Stomach (tissue), 9 donors: ENCODE results near the gene GPR25. TPM values are rescaled to one million over a fixed set of nuclear protein-coding genes. Genes with fewer than 3 reads are reported as not detected.

ENCODE experiments used
- DNase-seq, 2 donors: peaks; one replicate each; pipeline versions ENCODE4 v3.0.0 to v3.0.0-alpha.2; 2013 to 2019
- H3K27ac ChIP-seq, 5 donors: fragments of 200-600 bp in 4 of 5; sonication (generic) in 4 of 5; one replicate each; pipeline ENCODE4 v1.5.1; 2013 to 2019; ENCODE audit warnings: mild to moderate bottlenecking in 1 of 5, moderate library complexity in 1 of 5
- H3K27me3 ChIP-seq, 3 donors: fragments of 200-600 bp; sonication (generic); one replicate each; pipeline ENCODE4 v1.5.1; 2017 to 2019; ENCODE audit warnings: mixed run types in 1 of 3
- H3K36me3 ChIP-seq, 4 donors: fragments of 200-600 bp; sonication (generic); 1 replicate in 3 of 4; 2 replicates in 1 of 4; pipeline ENCODE4 v1.5.1; 2016 to 2019
- H3K4me1 ChIP-seq, 4 donors: fragments of 200-600 bp; sonication (generic); one replicate each; pipeline ENCODE4 v1.5.1; 2016 to 2019
- H3K4me3 ChIP-seq, 4 donors: fragments of 200-600 bp; sonication (generic) in 3 of 4; one replicate each; pipeline ENCODE4 v1.5.1; 2016 to 2019; ENCODE audit warnings: mild to moderate bottlenecking in 1 of 4
- H3K9me3 ChIP-seq, 4 donors: fragments of 200-600 bp; sonication (generic); one replicate each; pipeline ENCODE4 v1.5.1; 2016 to 2019
- EP300 ChIP-seq: sonication (generic); formaldehyde crosslinking; IDR thresholded peaks from one replicate; pipeline ENCODE4 v1.6.1; 2017; ENCODE audit warnings: antibody characterized with exemption
- POLR2A ChIP-seq, 4 donors: fragments of 450-650 bp; IDR thresholded peaks; one replicate each; pipeline ENCODE4 v1.6.1; 2016; ENCODE audit warnings: antibody characterized with exemption in 4 of 4, control low read depth in 2 of 4, mild to moderate bottlenecking in 1 of 4, moderate library complexity in 1 of 4
- POLR2AphosphoS5 ChIP-seq, 3 donors: sonication (generic); formaldehyde crosslinking; IDR thresholded peaks; one replicate each; pipeline ENCODE4 v1.6.1; 2016; ENCODE audit warnings: antibody characterized with exemption in 3 of 3
- WGBS, 5 donors: extraction: QIAGEN DNeasy Blood & Tissue Kit in 3 of 5; methylation state at CpG; one replicate each; pipeline versions ENCODE4 v1.1.5 to v1.1.7; 2013 to 2018; 5-methylcytosine and 5-hydroxymethylcytosine counted together
- intact Hi-C: fragments of 100-400 bp; cut with DNase I; formaldehyde crosslinking; loops from one replicate; pipeline ENCODE4 v1.15.1; 2023; ENCODE audit warnings: low total_unique reads
- polyA plus RNA-seq, 3 donors: library from polyadenylated mRNA; stranded (reverse); fragments of 200-250 nt; gene quantifications; one replicate each; pipeline ENCODE4 v1.2.3, GENCODE V29; 2013
- total RNA-seq, 5 donors: library from RNA; depleted of rRNA; stranded (reverse); fragments of >200 nt; gene quantifications; one replicate each; pipeline versions ENCODE4 v1.1.0 to v1.2.3, GENCODE V29; 2014 to 2016
- TF ChIP-seq, protein P1 (sequence below), 7 experiments: fragments of 450-650 bp in 4 of 7; fragments of 200-600 bp in 3 of 7; sonication (generic) in 3 of 7; IDR thresholded peaks; one replicate each; pipeline ENCODE4 v1.5.1; 2016 to 2019; ENCODE audit warnings: antibody characterized with exemption in 7 of 7, control low read depth in 2 of 7, mild to moderate bottlenecking in 1 of 7
- donor health status: healthy with polysubstance abuse.
- donor health status: Bipolar disorder and iron deficiency.
- donor health status: healthy.

Gene GPR25
- total and polyA plus RNA-seq, 8 donors: 0.08 to 1.5 (median 0.75) TPM; not detected in 5

DNA sequence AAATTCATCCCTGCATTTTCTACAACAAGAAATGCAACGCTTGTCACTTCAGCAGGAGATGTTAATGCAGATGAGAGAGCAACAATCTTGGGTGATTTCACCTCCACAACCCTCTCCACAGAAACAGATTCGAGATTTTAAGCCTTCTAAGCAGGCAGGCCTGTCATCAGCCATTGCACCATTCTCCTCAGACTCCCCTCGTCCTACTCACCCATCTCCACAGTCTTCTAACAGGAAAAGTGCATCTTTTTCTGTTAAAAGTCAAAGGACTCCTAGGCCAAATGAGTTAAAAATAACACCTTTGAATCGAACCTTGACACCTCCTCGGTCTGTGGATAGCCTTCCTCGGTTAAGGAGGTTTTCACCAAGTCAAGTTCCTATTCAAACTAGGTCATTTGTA is 23.4 kb upstream of the GPR25 start:
- intact Hi-C loops: no loop called here
- TF ChIP-seq EP300: no peak
- TF ChIP-seq POLR2A (IDR thresholded peaks at IDR 0.05): no peak
- TF ChIP-seq, protein P1, sequence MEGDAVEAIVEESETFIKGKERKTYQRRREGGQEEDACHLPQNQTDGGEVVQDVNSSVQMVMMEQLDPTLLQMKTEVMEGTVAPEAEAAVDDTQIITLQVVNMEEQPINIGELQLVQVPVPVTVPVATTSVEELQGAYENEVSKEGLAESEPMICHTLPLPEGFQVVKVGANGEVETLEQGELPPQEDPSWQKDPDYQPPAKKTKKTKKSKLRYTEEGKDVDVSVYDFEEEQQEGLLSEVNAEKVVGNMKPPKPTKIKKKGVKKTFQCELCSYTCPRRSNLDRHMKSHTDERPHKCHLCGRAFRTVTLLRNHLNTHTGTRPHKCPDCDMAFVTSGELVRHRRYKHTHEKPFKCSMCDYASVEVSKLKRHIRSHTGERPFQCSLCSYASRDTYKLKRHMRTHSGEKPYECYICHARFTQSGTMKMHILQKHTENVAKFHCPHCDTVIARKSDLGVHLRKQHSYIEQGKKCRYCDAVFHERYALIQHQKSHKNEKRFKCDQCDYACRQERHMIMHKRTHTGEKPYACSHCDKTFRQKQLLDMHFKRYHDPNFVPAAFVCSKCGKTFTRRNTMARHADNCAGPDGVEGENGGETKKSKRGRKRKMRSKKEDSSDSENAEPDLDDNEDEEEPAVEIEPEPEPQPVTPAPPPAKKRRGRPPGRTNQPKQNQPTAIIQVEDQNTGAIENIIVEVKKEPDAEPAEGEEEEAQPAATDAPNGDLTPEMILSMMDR (IDR thresholded peaks at IDR 0.05): no peak
- TF ChIP-seq POLR2AphosphoS5 (IDR thresholded peaks at IDR 0.05): no peak
- Histone ChIP-seq H3K4me3 (no peak overlapping the region), H3K9me3 (no peaks in the 10 kb centered on the region), H3K4me1 (no peaks in the 10 kb centered on the region), H3K36me3 (peaks cover 26 to 88% (median 84%) of the 10 kb centered on the region in 4 donors), H3K27me3 (no peaks in the 10 kb centered on the region), H3K27ac (no peak overlapping the region)
- 88 to 92% (median 90%) methylated on average over 6 of the region's 6 CpGs for WGBS, 5 donors
- no peak for DNase-seq

GRCh38 chr1:200850554-200850953 is 22.2 kb upstream of the GPR25 start:
- Histone ChIP-seq H3K4me1 (no peaks in the 10 kb centered on the region), H3K27ac (no peak overlapping the region), H3K4me3 (no peak overlapping the region), H3K36me3 (peaks cover 22 to 93% (median 85%) of the 10 kb centered on the region in 4 donors), H3K27me3 (no peaks in the 10 kb centered on the region), H3K9me3 (no peaks in the 10 kb centered on the region)
- TF ChIP-seq EP300: no peak
- TF ChIP-seq, protein P1 (IDR thresholded peaks at IDR 0.05): no peak
- no peak for TF ChIP-seq POLR2A (IDR thresholded peaks at IDR 0.05)
- TF ChIP-seq POLR2AphosphoS5 (IDR thresholded peaks at IDR 0.05): no peak
- DNase-seq: no peak
- intact Hi-C loops: no loop called here

GRCh38 chr1:200856716-200857357 is 15.9 kb upstream of the GPR25 start:
- Histone ChIP-seq H3K4me1 (no peaks in the 10 kb centered on the region), H3K27me3 (no peaks in the 10 kb centered on the region), H3K36me3 (peaks cover 22 to 66% (median 63%) of the 10 kb centered on the region in 4 donors), H3K9me3 (no peaks in the 10 kb centered on the region), H3K27ac (no peak overlapping the region), H3K4me3 (no peak overlapping the region)
- no peak for DNase-seq
- intact Hi-C loops: no loop called here
- TF ChIP-seq, protein P1 (IDR thresholded peaks at IDR 0.05): no peak
- TF ChIP-seq EP300 (no peak), POLR2AphosphoS5 (IDR thresholded peaks at IDR 0.05) (no peak), POLR2A (IDR thresholded peaks at IDR 0.05) (no peak)
- 81 to 90% (median 84%) methylated on average over 2 of the region's 2 CpGs for WGBS, 5 donors

- WGBS, 5 donors: 69 to 88% (median 83%) methylated on average over 1 of the region's 1 CpG
- Histone ChIP-seq H3K4me3 (no peak overlapping the region), H3K27me3 (no peaks in the 10 kb centered on the region), H3K36me3 (peaks cover 28 to 64% (median 60%) of the 10 kb centered on the region in 4 donors), H3K4me1 (no peaks in the 10 kb centered on the region), H3K27ac (no peak overlapping the region), H3K9me3 (no peaks in the 10 kb centered on the region)
- TF ChIP-seq, protein P1 (IDR thresholded peaks at IDR 0.05): no peak
- TF ChIP-seq EP300 (no peak), POLR2AphosphoS5 (IDR thresholded peaks at IDR 0.05) (no peak), POLR2A (IDR thresholded peaks at IDR 0.05) (no peak)
- DNase-seq: no peak
- intact Hi-C loops: no loop called here
Observed at GRCh38 chr1:200857804-200858203, 15.0 kb upstream of the GPR25 start.
